WTC11 (cell line): ENCODE results near the gene BMP8A. TPM values are rescaled to one million over a fixed set of nuclear protein-coding genes. Genes with fewer than 3 reads are reported as not detected.

Source experiments
- ATAC-seq: fragments of 200-7000 bp; cut with Tn5 transposase; 2 replicates; pipeline ENCODE4 v1.10.0; 2021; ENCODE audit warnings: mild to moderate bottlenecking, moderate library complexity
- CTCF ChIA-PET: fragments of 300-600 bp; sonication (Branson Sonifier 250); formaldehyde crosslinking; loops from one replicate; lab custom pipeline; 2021; ENCODE audit warnings: antibody characterized with exemption; lab: Charles Lee
- POLR2A ChIA-PET: fragments of 350-600 bp; sonication (Branson Sonifier 250); formaldehyde crosslinking; loops from one replicate; lab custom pipeline; 2021; ENCODE audit warnings: antibody characterized with exemption; lab: Charles Lee
- DNase-seq: peaks from one replicate; pipeline ENCODE4 v3.0.0; 2021; ENCODE audit warnings: low spot score
- H3K27ac Mint-ChIP-seq: 2 replicates; pipeline ENCODE4 v1.8.0; 2021; ENCODE audit warnings: mixed read lengths
- H3K27me3 Mint-ChIP-seq: 2 replicates; pipeline ENCODE4 v1.8.0; 2021; ENCODE audit warnings: low read depth, mild to moderate bottlenecking, moderate library complexity, mixed read lengths
- H3K36me3 Mint-ChIP-seq: 2 replicates; pipeline ENCODE4 v1.8.0; 2021; ENCODE audit warnings: mixed read lengths
- H3K4me1 Mint-ChIP-seq: 2 replicates; pipeline ENCODE4 v1.8.0; 2022; ENCODE audit warnings: mixed read lengths
- H3K4me3 Mint-ChIP-seq: 2 replicates; pipeline ENCODE4 v1.8.0; 2021; ENCODE audit warnings: mild to moderate bottlenecking, moderate library complexity, mixed read lengths
- H3K9me3 Mint-ChIP-seq: 2 replicates; pipeline ENCODE4 v1.8.0; 2021; ENCODE audit warnings: mixed read lengths
- ARID4B ChIP-seq: sonication (generic); formaldehyde crosslinking; IDR thresholded peaks from 2 replicates; pipeline ENCODE4 v1.8.0; 2023; ENCODE audit warnings: missing genetic modification reagents, mild to moderate bottlenecking, borderline replicate concordance
- ATF3 ChIP-seq: sonication (generic); formaldehyde crosslinking; conservative IDR thresholded peaks from 2 replicates; pipeline ENCODE4 v1.8.1; 2022; ENCODE audit warnings: mild to moderate bottlenecking, missing genetic modification reagents
- ATF6 ChIP-seq: sonication (generic); formaldehyde crosslinking; IDR thresholded peaks from 2 replicates; pipeline ENCODE4 v1.8.1; 2023; ENCODE audit warnings: mild to moderate bottlenecking, missing genetic modification reagents
- CBFB ChIP-seq: sonication (generic); formaldehyde crosslinking; IDR thresholded peaks from 2 replicates; pipeline ENCODE4 v1.8.1; 2022; ENCODE audit warnings: mild to moderate bottlenecking, low read depth, missing genetic modification reagents
- FOXP1 ChIP-seq: sonication (generic); formaldehyde crosslinking; IDR thresholded peaks from 2 replicates; pipeline ENCODE4 v1.8.0; 2022; ENCODE audit warnings: missing genetic modification reagents, mild to moderate bottlenecking, moderate library complexity, borderline replicate concordance
- GRHL2 ChIP-seq: fragments of 250-450 bp; sonication (Bioruptor Pico); IDR thresholded peaks from 2 replicates; pipeline ENCODE4 v1.8.0; 2022; ENCODE audit warnings: mild to moderate bottlenecking, moderate library complexity; ENCODE audit not compliant: insufficient replicate concordance, severe bottlenecking
- HMGXB4 ChIP-seq: sonication (generic); formaldehyde crosslinking; IDR thresholded peaks from 2 replicates; pipeline ENCODE4 v1.8.1; 2023; ENCODE audit warnings: mild to moderate bottlenecking, moderate library complexity, missing genetic modification reagents
- JAZF1 ChIP-seq: fragments of 250-450 bp; sonication (Bioruptor Pico); IDR thresholded peaks from 2 replicates; pipeline ENCODE4 v1.9.0; 2021; ENCODE audit warnings: moderate library complexity, mild to moderate bottlenecking, inconsistent platforms
- MYBL2 ChIP-seq: sonication (generic); formaldehyde crosslinking; IDR thresholded peaks from 2 replicates; pipeline ENCODE4 v1.8.1; 2023; ENCODE audit warnings: mild to moderate bottlenecking, moderate library complexity, missing genetic modification reagents
- NR2C2 ChIP-seq: sonication (generic); formaldehyde crosslinking; IDR thresholded peaks from 2 replicates; pipeline ENCODE4 v1.8.0; 2022; ENCODE audit warnings: mild to moderate bottlenecking, missing genetic modification reagents
- NR3C1 ChIP-seq: sonication (generic); formaldehyde crosslinking; conservative IDR thresholded peaks from 2 replicates; pipeline ENCODE4 v1.8.1; 2023; ENCODE audit warnings: low read depth, mild to moderate bottlenecking, missing genetic modification reagents
- RELA ChIP-seq: sonication (generic); formaldehyde crosslinking; IDR thresholded peaks from 2 replicates; pipeline ENCODE4 v1.8.1; 2022; ENCODE audit warnings: missing genetic modification reagents, mild to moderate bottlenecking, borderline replicate concordance
- TCF7 ChIP-seq: sonication (generic); formaldehyde crosslinking; IDR thresholded peaks from 2 replicates; pipeline ENCODE4 v1.8.0; 2022; ENCODE audit warnings: mild to moderate bottlenecking, low read depth, missing genetic modification reagents, moderate library complexity
- ZNF138 ChIP-seq: sonication (generic); formaldehyde crosslinking; conservative IDR thresholded peaks from 2 replicates; pipeline ENCODE4 v1.8.1; 2022; ENCODE audit warnings: mild to moderate bottlenecking, moderate library complexity, missing genetic modification reagents
- ZNF219 ChIP-seq: sonication (generic); formaldehyde crosslinking; IDR thresholded peaks from 2 replicates; pipeline ENCODE4 v1.8.0; 2023; ENCODE audit warnings: missing genetic modification reagents, mild to moderate bottlenecking, borderline replicate concordance
- ZNF232 ChIP-seq: sonication (generic); formaldehyde crosslinking; IDR thresholded peaks from 2 replicates; pipeline ENCODE4 v1.8.0; 2022; ENCODE audit warnings: mild to moderate bottlenecking, missing genetic modification reagents
- ZNF425 ChIP-seq: fragments of 250-450 bp; sonication (Bioruptor Pico); conservative IDR thresholded peaks from 2 replicates; pipeline ENCODE4 v1.9.0; 2021; ENCODE audit warnings: mild to moderate bottlenecking
- ZNF671 ChIP-seq: fragments of 250-450 bp; sonication (Bioruptor Pico); IDR thresholded peaks from 2 replicates; pipeline ENCODE4 v1.8.0; 2021; ENCODE audit warnings: mild to moderate bottlenecking
- total RNA-seq: library from RNA; stranded (reverse); gene quantifications from 3 replicates; pipeline ENCODE4 v1.2.3, GENCODE V29; 2021

Gene BMP8A
- total RNA-seq, 1 experiment from 2014 or later, result 0.94 TPM

- H3K4me3 Mint-ChIP-seq, result peak overlapping the region; percentile 81; the same call in 1 of the 2 replicates
- H3K27me3 Mint-ChIP-seq, result peaks cover 51% of the 10 kb centered on the region
- no peaks in the 10 kb centered on the region for H3K9me3 Mint-ChIP-seq
- CTCF ChIA-PET, result interaction anchor here (1.0 to 6.1 kb wide), 5 partner anchors 49 to 391 kb away, joined by 3 to 38 read pairs (median 4); no protein-coding TSS in a partner anchor
- H3K27ac Mint-ChIP-seq, result no peak overlapping the region
- peaks cover 23% of the 10 kb centered on the region for H3K36me3 Mint-ChIP-seq
- ATAC-seq (peak; percentile 7; the same call in 1 of the 2 replicates), DNase-seq (no peak)
- TF ChIP-seq ZNF219 (CRISPR knock-in tag), result no peak
- TF ChIP-seq ZNF232 (CRISPR knock-in tag), result no peak
- TF ChIP-seq HMGXB4, result no peak
- TF ChIP-seq NR2C2, result no peak
- no peak for TF ChIP-seq MYBL2 (CRISPR knock-in tag)
- no peak for TF ChIP-seq ATF6
- POLR2A ChIA-PET, result interaction anchor here (1.0 kb wide), 1 partner anchor 15 kb away, joined by 3 read pairs; no protein-coding TSS in a partner anchor
- H3K4me1 Mint-ChIP-seq, result peaks cover 5% of the 10 kb centered on the region
Measured at GRCh38 chr1:39489567-39490239, 1.7 kb upstream of the BMP8A start.

- peak; percentile 8 for ATAC-seq
- ChIA-PET CTCF (interaction anchor here (4.2 to 6.1 kb wide), 2 partner anchors 48 to 392 kb away, joined by 20 to 38 read pairs; no protein-coding TSS in a partner anchor), POLR2A (interaction anchor here (1.6 kb wide), 1 partner anchor 34 kb away, joined by 4 read pairs; no protein-coding TSS in a partner anchor)
- Mint-ChIP-seq H3K4me3 (peak overlapping the region; percentile 81), H3K27me3 (peaks cover 51% of the 10 kb centered on the region), H3K27ac (no peak overlapping the region), H3K4me1 (peaks cover 5% of the 10 kb centered on the region), H3K36me3 (peaks cover 14% of the 10 kb centered on the region), H3K9me3 (no peaks in the 10 kb centered on the region)
- TF ChIP-seq FOXP1 (CRISPR knock-in tag) (peak; percentile 6; the same call in 1 of the 2 replicates), NR3C1 (CRISPR knock-in tag) (no peak), TCF7 (CRISPR knock-in tag) (0 out of 2 replicates have a peak, but pooled peaks have one; percentile 9), JAZF1 (CRISPR knock-in tag) (no peak), CBFB (no peak), ZNF425 (CRISPR knock-in tag) (no peak), ZNF671 (CRISPR knock-in tag) (no peak), RELA (CRISPR knock-in tag) (0 out of 2 replicates have a peak, but pooled peaks have one; percentile 70), ATF3 (CRISPR knock-in tag) (no peak), ARID4B (CRISPR knock-in tag) (no peak), ZNF138 (CRISPR knock-in tag) (no peak), GRHL2 (CRISPR knock-in tag) (no peak)
- DNase-seq, result peak; percentile 45
Measured at GRCh38 chr1:39490596-39491145, 765 bp upstream of the BMP8A start.
